HG02938 (cell line): Measurements from ENCODE around the gene PPP1R9B.

Experiments used
- ATAC-seq: cut with Tn5 transposase; IDR thresholded peaks from one replicate; pipeline ENCODE4 v1.9.1; 2021; ENCODE audit warnings: mild to moderate bottlenecking, moderate library complexity; ENCODE audit not compliant: unreplicated experiment

PPP1R9B gene

DNA sequence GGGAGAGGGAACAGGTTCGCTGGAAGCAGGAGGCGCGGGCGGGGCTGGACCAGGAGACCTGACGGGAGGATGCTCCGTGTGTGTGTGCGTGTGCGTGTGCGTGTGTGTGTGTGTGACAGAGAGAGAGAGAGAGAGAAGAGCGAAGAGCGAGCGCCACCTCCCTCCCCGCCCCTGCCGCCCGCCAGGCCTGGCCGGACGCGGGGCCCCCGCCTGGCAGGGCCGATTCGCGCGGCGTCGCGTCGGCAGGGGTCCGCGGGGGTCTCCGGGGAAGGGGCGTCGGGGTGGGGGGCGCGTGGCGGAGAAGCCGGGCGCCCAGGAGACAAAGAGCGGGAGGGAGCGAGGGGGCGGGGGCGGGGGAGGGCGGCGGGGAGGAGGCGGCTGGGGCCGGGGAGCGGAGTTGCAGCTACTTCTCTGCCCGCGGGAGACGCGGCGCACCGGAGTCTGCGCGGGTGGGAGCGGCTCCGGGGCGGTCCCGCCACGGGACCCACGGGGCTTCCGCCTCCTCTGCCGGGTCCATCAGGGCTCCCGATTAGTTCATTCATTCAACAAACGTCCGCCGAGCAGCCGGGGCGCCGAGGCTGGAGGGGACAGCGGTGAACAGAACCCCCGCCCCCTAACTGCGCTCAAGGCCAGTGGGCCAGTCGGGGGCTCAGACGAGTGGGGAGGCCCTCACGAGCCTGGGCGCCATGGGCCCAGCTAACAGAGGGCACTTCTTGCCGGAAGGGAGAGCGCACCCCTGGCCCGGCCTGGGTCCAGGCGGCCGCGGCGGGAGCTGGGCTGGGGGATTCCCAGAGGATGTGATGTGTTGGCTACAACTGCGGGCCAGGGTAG is 20.5 kb downstream of the PPP1R9B start, which contains the start of gene SAMD14:
Gene SAMD14, minus strand, starts transcription at position 433 of the 831 bp plus-strand sequence. CDS start 5,201 bp downstream, outside the sequence.
- ATAC-seq = no peak

DNA sequence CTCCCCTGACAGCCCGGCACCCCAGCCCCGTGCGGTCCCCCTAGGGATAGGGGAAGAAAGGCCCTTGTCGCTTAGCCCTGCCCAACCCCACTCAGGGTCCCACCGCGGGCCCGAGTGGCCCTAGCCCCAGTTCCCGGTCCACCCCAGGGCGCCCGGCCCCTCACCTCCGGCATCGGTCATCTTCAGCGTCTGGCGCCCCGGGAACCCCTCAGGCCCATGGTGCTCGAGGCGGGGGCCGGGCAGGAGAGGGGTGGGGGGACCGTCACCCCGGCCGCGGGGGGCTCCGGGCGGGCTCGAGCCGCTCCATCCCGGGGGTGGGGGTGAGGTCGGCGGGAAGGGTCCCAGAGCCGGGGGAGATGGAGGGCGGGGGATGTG is 21.1 kb downstream of the PPP1R9B start:
- no peak for ATAC-seq

DNA sequence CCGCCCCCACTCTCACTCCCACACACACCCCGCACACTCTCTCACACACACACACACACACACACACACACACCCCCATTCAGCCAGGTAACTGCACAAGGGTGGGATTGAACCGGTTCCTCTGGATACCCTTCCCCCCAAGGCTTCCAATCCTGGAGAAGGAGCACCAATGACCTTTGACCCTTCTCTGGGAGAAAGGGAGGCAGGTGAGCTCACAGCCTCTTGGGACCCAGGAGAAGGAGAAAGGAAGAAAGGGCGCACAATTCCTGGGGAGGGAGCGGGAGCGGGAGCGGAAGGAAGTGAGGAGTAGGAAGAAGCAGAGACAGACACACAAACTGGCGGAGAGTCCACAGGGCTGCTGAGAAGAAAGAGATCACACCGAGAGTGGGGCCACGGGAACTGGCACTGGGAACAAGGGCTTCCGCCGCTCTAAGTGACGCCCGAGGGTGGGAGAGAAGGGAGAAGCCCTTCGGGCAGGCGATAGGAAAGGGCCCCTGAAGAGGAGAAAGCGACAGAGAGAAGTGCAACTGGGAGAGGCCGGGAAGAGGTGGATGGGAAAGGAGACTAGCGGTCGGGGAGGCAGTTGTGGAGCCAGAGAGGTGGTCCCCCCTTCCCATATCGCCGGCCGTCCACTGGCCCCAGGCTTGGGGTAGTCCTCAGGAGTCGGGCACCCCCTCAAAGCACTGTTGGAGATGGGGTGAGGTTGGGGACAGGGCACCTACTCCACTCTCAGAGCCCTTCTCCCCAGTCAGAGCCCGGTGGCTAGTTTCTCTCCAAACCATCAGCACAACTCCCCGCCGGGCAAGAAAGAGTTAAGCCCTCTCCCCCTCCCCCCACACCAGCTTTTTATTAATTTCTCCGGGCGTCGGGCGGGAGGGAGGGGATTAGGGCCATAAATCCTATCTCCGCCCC is 21.8 kb downstream of the PPP1R9B start:
- ATAC-seq = no peak

- ATAC-seq = no peak
These were observed 22.6 kb downstream of the PPP1R9B start for GRCh38 chr17:50127697-50128361.

- ATAC-seq = no peak
These were observed 25.0 kb downstream of the PPP1R9B start for GRCh38 chr17:50125420-50125997.

- ATAC-seq = no peak
These were observed 26.7 kb downstream of the PPP1R9B start for GRCh38 chr17:50123649-50124349.

GRCh38 chr17:50122945-50123344 is 27.5 kb downstream of the PPP1R9B start:
- no peak for ATAC-seq

- no peak for ATAC-seq
These were observed 29.8 kb downstream of the PPP1R9B start for GRCh38 chr17:50120475-50121253.

DNA sequence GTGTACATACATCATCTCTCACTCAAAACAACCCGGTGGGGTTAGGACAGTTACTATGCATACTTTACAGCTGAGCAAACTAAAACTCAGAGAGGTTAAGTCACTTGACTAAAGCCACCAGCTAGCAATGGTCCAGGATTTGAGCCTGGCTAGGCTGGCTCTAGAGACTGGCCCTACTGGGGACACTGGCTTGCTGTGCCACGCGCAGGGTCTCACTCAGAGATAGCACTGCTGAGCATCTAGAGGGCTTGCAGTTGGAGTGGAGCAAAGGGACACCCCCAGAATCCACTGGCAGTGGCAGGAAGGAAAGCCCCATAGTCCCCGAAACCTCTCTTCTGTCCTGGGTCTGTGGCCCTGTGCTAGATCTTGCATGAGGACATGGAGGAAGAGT is 31.7 kb downstream of the PPP1R9B start:
- ATAC-seq = no peak

GRCh38 chr17:50118076-50118827 is 32.2 kb downstream of the PPP1R9B start:
- ATAC-seq = no peak

GRCh38 chr17:50117202-50118051 is 33.0 kb downstream of the PPP1R9B start:
- no peak for ATAC-seq

DNA sequence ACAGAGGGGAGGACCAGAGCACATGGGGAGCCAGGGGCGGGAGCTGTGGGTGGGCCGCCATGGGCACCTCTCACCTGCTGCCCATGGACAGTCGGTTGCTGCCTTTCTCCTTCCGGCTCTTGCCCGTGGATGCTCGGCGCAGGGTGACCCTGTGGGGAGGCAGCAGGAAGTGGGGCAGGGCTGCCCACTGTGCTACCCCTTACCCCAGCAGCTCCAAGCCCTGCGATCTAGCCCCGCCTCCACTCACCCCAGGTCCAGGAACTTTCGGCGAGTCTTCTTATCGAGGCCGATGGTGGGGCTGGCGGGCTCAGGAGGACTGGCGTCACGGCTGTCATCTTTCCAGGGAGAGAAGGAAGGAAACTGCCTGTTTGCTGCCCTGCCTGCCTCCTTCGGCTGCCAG is 34.7 kb downstream of the PPP1R9B start:
- no peak for ATAC-seq

DNA sequence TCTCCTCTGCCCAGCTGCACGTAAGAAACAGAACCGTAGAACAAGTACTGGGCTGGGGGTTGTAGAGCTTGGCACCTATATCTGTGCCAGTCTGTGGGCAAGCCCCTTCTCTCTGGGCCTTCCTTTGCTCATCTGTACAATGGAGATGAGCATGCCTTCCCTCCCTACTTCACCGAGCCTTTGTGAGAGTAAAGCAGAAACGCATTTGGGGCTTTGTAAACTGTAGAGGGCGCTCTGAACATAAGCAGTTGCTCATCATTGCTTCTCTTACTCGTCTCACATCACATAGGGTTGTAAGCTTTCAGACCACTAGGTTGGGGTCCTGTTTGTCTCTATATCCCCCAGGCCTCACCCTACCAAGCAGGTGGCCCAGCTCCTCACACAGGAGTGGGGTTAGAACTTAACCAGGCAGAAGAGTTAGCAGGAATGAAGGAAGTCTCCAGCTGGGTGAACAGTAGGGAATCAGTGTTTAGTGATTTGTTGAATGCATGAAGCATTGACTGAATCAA is 35.6 kb downstream of the PPP1R9B start:
- ATAC-seq = no peak

DNA sequence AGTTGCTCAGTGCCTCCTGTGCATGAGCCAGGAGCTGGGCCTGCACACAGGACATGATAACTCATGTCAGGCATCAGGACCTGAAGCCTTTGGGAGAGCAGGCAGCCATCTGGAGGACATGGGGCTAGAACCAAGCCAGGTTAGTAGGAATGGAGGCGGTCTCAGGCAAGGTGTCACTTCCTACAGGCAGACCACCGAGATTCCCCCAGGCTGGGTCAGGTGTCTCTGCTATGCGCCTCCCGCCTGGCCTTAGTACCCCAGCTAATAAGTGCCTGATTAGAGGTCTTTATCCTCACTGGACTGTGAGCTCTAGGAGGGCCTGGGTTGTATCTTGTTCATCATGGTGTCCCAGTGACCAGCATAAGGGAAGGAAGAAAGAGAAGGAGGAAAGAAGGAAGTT is 36.1 kb downstream of the PPP1R9B start:
- ATAC-seq = no peak

DNA sequence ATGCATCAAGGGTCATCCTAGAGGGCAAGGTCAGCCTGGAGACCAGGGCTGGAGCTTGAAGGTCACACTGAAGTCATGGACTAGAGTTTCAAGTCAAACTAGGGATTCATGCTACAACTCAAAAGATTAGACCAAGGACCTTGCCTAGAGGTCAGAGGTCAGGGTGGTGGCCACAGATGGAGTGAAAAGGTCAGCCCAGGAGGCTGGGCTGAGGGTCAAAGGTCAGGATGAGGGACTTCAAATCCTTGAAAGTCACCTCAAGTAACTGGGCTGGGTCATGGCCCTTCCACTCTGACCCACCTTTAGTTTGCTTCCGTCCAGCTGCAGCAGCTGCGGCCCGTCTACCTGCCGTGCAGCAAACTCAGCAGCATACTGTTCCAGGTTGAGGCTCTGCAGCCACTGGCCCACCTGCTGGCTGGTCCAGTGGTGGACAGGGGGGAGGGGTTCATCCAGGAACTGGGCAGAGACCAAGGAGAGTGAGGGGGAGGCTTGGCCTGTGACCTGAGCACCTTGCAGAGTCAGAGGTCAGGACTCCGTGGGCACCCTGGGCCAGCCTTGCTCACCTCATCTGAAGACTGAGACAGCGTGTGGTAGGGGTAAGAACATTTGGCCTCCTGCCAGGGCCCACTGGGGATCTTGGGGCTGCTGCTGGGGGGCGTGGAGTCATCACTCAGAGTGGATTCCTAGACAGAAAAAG is 36.7 kb downstream of the PPP1R9B start:
- no peak for ATAC-seq

GRCh38 chr17:50112694-50113093 is 37.8 kb downstream of the PPP1R9B start:
- no peak for ATAC-seq
